SH-SY5Y (cell line): ENCODE data around the gene S100A4.

Experiments used
- GATA2 ChIP-seq: IDR thresholded peaks from 2 replicates; pipeline ENCODE4 v1.6.1; 2011; ENCODE audit warnings: mild to moderate bottlenecking, low read depth, low read length
- GATA3 ChIP-seq: IDR thresholded peaks from 2 replicates; pipeline ENCODE4 v1.6.1; 2011; ENCODE audit warnings: low read depth, mild to moderate bottlenecking, low read length, moderate library complexity

DNA sequence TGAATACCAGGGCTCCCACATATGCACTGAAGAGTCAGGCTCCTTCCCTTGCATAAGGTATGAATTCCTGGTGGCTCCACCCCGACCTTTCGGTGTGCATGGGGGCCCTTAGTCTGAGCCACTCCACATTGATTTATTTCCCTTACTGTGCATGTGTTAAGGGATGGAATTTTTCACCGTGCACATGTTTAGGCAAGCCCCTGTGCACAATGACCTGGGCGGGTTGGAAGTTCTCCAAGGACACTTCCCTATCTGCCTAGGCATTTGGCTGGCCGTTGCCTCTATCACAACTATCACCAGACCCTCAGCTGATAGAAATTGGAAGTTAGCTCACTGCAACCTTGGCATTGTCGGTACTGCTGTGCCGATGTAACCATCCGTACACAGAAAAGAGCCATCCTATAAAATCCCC, 19.5 kb downstream of the S100A4 start:
- TF ChIP-seq GATA2 (peak; percentile 36; the same call in 1 of the 2 replicates), GATA3 (no peak)
